Adrenal gland (tissue), 12 donors: ENCODE measurements around the gene FGD3. TPM values are rescaled to one million over a fixed set of nuclear protein-coding genes. Genes with fewer than 3 reads are reported as not detected.

Source experiments
- DNase-seq, 7 donors: peaks; one replicate each; pipeline ENCODE4 v3.0.0-alpha.2; 2019 to 2020
- H3K27ac ChIP-seq, 5 donors: fragments of 200-600 bp; sonication (generic) in 4 of 5; 1 replicate in 3 of 5; 2 replicates in 2 of 5; pipeline versions ENCODE4 v1.5.1 to v1.8.0; 2016 to 2020; ENCODE audit warnings: mild to moderate bottlenecking in 1 of 5
- H3K27me3 ChIP-seq: fragments of 200-600 bp; 2 replicates; pipeline ENCODE4 v1.8.0; 2021
- H3K36me3 ChIP-seq, 2 donors: fragments of 200-600 bp; replicated peaks in 1 of 2; 1 replicate in 1 of 2; 2 replicates in 1 of 2; pipeline versions ENCODE4 v1.5.1 to v1.8.0; 2018 to 2022
- H3K4me1 ChIP-seq, 2 donors: fragments of 200-600 bp; replicated peaks in 1 of 2; 1 replicate in 1 of 2; 2 replicates in 1 of 2; pipeline versions ENCODE4 v1.5.1 to v1.8.0; 2018 to 2021
- H3K4me3 ChIP-seq, 4 donors: fragments of 200-600 bp; sonication (generic) in 3 of 4; one replicate each; pipeline ENCODE4 v1.5.1; 2016 to 2018
- H3K9me3 ChIP-seq, 3 donors: fragments of 200-600 bp; sonication (generic) in 1 of 3; replicated peaks in 1 of 3; 1 replicate in 2 of 3; 2 replicates in 1 of 3; pipeline versions ENCODE4 v1.5.1 to v1.8.0; 2016 to 2021
- POLR2A ChIP-seq, 2 donors: fragments of 450-650 bp; IDR thresholded peaks; one replicate each; pipeline ENCODE4 v1.6.1; 2017; ENCODE audit warnings: antibody characterized with exemption in 2 of 2, mild to moderate bottlenecking in 2 of 2, moderate library complexity in 1 of 2
- WGBS, 4 donors: extraction: QIAGEN DNeasy Blood & Tissue Kit in 2 of 4; methylation state at CpG; one replicate each; pipeline versions ENCODE4 v1.1.5 to v1.1.7; 2013 to 2017; 5-methylcytosine and 5-hydroxymethylcytosine counted together
- intact Hi-C, 2 donors: fragments of 100-400 bp; cut with DNase I; formaldehyde crosslinking; loops; one replicate each; pipeline versions ENCODE4 v1.14.1 to v1.15.0; 2022 to 2023
- polyA plus RNA-seq, 3 donors: library from polyadenylated mRNA; stranded (reverse); fragments of 200-250 nt in 2 of 3; fragments of 350-450 nt in 1 of 3; fragmentation: Illumina TruSeq in 1 of 3; extraction: RNeasy Lipid Tissue Mini Kit (QIAGEN cat#74804) in 1 of 3; gene quantifications; one replicate each; pipeline ENCODE4 v1.2.3, GENCODE V29; 2013 to 2014
- total RNA-seq, 9 donors: library from RNA; depleted of rRNA in 4 of 9; stranded (reverse); fragments of >200 nt in 4 of 9; fragments of 120-200 nt in 1 of 9; fragmentation: NEBNext Ultra II Directional in 1 of 9; extraction: Animal tissue kit (Norgen Biotek cat#: 25700) in 1 of 9; gene quantifications; one replicate each; pipeline versions ENCODE4 v1.1.0 to v1.2.4, GENCODE V29; 2013 to 2023
- TF ChIP-seq, protein P1 (sequence below), 6 experiments: fragments of 450-650 bp in 4 of 6; fragments of 200-600 bp in 2 of 6; sonication (generic) in 1 of 6; IDR thresholded peaks; 1 replicate in 5 of 6; 2 replicates in 1 of 6; pipeline versions ENCODE4 v1.5.1 to v1.8.0; 2016 to 2021; ENCODE audit warnings: antibody characterized with exemption in 6 of 6, mild to moderate bottlenecking in 2 of 6, moderate library complexity in 1 of 6
- donor health status: healthy with polysubstance abuse.
- donor health status: Bipolar disorder and iron deficiency.
- donor health status: DM: yes; HTN: yes; CAD: no.
- donor health status: DM: no; HTN: no; CAD: no.
- donor health status: DM: no; HTN: no; CAD: no.
- donor health status: DM: yes; HTN: yes; CAD: no.

The FGD3 gene
- total and polyA plus RNA-seq, 12 donors, result 0.89 to 7.6 (median 5.6) TPM

- Histone ChIP-seq H3K27ac (no peak overlapping the region), H3K9me3 (no peaks in the 10 kb centered on the region), H3K27me3 (no peaks in the 10 kb centered on the region), H3K4me1 (no peaks in the 10 kb centered on the region), H3K4me3 (no peak overlapping the region), H3K36me3 (peaks cover 0 to 4% of the 10 kb centered on the region in 2 donors)
- intact Hi-C loops, result no loop called here
- no peak for TF ChIP-seq POLR2A (IDR thresholded peaks at IDR 0.05)
- TF ChIP-seq, protein P1, sequence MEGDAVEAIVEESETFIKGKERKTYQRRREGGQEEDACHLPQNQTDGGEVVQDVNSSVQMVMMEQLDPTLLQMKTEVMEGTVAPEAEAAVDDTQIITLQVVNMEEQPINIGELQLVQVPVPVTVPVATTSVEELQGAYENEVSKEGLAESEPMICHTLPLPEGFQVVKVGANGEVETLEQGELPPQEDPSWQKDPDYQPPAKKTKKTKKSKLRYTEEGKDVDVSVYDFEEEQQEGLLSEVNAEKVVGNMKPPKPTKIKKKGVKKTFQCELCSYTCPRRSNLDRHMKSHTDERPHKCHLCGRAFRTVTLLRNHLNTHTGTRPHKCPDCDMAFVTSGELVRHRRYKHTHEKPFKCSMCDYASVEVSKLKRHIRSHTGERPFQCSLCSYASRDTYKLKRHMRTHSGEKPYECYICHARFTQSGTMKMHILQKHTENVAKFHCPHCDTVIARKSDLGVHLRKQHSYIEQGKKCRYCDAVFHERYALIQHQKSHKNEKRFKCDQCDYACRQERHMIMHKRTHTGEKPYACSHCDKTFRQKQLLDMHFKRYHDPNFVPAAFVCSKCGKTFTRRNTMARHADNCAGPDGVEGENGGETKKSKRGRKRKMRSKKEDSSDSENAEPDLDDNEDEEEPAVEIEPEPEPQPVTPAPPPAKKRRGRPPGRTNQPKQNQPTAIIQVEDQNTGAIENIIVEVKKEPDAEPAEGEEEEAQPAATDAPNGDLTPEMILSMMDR (IDR thresholded peaks at IDR 0.05), result no peak
- DNase-seq, result no peak
- 90 to 93% (median 92%) methylated on average over 12 to 23 of the region's 23 CpGs for WGBS, 4 donors
Measured at GRCh38 chr9:93022721-93023520, 75.6 kb downstream of the FGD3 start.

- 81 to 90% (median 84%) methylated on average over 4 of the region's 4 CpGs for WGBS, 4 donors
- Histone ChIP-seq H3K4me3 (no peak overlapping the region), H3K27me3 (no peaks in the 10 kb centered on the region), H3K36me3 (peaks cover 0 to 4% of the 10 kb centered on the region in 2 donors), H3K27ac (no peak overlapping the region), H3K9me3 (no peaks in the 10 kb centered on the region), H3K4me1 (no peaks in the 10 kb centered on the region)
- TF ChIP-seq, protein P1 (IDR thresholded peaks at IDR 0.05), result no peak
- TF ChIP-seq POLR2A (IDR thresholded peaks at IDR 0.05), result no peak
- DNase-seq, result no peak
- intact Hi-C loops, result no loop called here
Measured at GRCh38 chr9:93023521-93023815, 76.1 kb downstream of the FGD3 start.

GRCh38 chr9:93024646-93024910 is 77.3 kb downstream of the FGD3 start:
- intact Hi-C loops, result no loop called here
- WGBS, 4 donors, result 70 to 77% (median 71%) methylated on average over 4 of the region's 4 CpGs; no CpG with 5 or more reads in 1 of the 4 donors
- H3K27me3 ChIP-seq, result no peaks in the 10 kb centered on the region
- no peaks in the 10 kb centered on the region for H3K9me3 ChIP-seq
- no peak for TF ChIP-seq POLR2A (IDR thresholded peaks at IDR 0.05)
- TF ChIP-seq, protein P1 (IDR thresholded peaks at IDR 0.05), result no peak
- DNase-seq, result no peak
- H3K36me3 ChIP-seq, result peaks cover 0 to 1% of the 10 kb centered on the region in 2 donors
- H3K27ac ChIP-seq, result peak overlapping the region in 1 of 5 donors; percentile 32
- H3K4me3 ChIP-seq, result no peak overlapping the region
- H3K4me1 ChIP-seq, result no peaks in the 10 kb centered on the region

GRCh38 chr9:93024986-93025630 is 77.8 kb downstream of the FGD3 start:
- Histone ChIP-seq H3K4me3 (no peak overlapping the region), H3K4me1 (no peaks in the 10 kb centered on the region), H3K27me3 (no peaks in the 10 kb centered on the region), H3K27ac (peak overlapping the region in 1 of 5 donors; percentile 32), H3K9me3 (no peaks in the 10 kb centered on the region), H3K36me3 (no peaks in the 10 kb centered on the region)
- WGBS, 4 donors, result 70 to 92% (median 78%) methylated on average over 4 to 11 of the region's 11 CpGs
- TF ChIP-seq, protein P1 (IDR thresholded peaks at IDR 0.05), result no peak
- no peak for TF ChIP-seq POLR2A (IDR thresholded peaks at IDR 0.05)
- intact Hi-C loops, result no loop called here
- no peak for DNase-seq
